GM19351 (cell line): Measurements from ENCODE around the gene FNDC11.
A peak's percentile ranks its signal among the peaks of the same experiment; 100 is the strongest.

Source experiments
- ATAC-seq: cut with Tn5 transposase; IDR thresholded peaks from one replicate; pipeline ENCODE4 v1.9.1; 2021; ENCODE audit warnings: mild to moderate bottlenecking, moderate library complexity; ENCODE audit not compliant: unreplicated experiment

The FNDC11 gene

DNA sequence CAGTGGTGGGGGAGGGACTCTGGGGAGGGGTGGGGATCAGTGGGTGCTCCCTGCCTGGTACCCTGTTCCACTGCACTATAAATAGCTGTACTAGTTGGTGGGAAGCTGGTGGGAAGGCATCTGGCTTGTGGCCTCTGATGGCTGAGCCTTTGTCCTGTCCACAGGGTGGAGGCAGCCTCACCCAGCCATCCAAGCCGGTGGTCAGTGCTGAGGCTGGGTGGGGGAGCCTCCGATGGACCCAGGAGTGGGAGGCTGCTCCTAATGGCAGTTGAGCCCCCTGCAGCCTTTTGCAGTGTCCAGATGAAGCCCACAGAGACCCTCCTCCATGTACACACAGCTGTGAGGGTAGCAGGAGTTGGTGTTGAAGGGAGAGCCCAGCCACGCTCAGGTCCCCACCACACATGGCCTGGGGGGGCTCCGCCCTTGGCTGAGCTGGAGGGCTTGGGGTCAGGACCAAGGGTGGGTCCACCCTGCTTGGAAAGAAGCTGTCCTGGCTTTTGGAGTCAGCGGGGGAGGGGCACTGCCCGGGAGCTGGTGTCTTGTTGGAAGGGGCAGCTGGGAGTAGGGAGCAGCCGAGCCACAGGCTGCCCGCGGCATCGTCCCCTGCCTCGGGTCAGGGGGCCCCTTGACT, 30.9 kb upstream of the FNDC11 start:
- no peak for ATAC-seq

DNA sequence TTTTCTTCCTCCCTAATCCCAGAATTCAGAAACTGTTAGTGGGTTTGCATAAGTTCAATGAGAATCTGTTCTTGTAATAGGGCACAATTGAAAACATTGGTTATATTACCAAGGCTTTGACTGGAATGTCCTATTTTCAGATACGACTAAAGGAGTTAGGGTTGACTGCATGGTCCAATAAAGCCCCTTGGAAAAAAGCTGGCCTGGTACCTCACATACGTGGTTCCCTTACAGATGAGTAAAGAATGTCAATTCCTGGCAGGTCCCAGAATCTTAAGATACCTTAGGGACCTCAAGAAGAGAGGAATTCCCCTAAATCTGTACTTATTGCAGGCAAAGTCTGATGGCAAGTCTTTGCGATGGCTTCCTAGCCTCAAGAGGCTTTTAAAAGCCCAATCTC, 28.8 kb upstream of the FNDC11 start:
- no peak for ATAC-seq

- ATAC-seq: no peak
Measured at GRCh38 chr20:63525971-63526370, 28.0 kb upstream of the FNDC11 start.

DNA sequence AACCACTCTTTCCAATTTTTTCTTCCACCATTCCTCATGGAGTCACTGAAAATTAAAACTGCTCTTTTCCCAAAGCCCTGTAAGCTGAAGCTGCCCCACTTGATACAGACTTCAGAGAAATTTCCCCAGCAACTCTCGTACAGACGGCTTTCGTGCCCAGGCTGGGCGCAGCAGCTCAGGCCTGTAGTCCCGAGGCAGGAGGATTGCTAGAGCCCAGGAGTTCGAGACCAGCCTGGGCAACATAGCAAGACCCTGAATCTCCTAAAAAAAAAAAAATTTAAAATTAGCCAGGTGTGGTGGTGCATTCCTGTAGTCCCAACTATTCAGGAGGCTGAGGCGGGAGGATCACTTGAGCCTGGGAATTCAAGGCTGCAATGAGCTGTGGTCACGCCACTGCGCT, 26.8 kb upstream of the FNDC11 start:
- ATAC-seq: no peak

- ATAC-seq: no peak
Measured at GRCh38 chr20:63529180-63529860, 24.6 kb upstream of the FNDC11 start.

DNA sequence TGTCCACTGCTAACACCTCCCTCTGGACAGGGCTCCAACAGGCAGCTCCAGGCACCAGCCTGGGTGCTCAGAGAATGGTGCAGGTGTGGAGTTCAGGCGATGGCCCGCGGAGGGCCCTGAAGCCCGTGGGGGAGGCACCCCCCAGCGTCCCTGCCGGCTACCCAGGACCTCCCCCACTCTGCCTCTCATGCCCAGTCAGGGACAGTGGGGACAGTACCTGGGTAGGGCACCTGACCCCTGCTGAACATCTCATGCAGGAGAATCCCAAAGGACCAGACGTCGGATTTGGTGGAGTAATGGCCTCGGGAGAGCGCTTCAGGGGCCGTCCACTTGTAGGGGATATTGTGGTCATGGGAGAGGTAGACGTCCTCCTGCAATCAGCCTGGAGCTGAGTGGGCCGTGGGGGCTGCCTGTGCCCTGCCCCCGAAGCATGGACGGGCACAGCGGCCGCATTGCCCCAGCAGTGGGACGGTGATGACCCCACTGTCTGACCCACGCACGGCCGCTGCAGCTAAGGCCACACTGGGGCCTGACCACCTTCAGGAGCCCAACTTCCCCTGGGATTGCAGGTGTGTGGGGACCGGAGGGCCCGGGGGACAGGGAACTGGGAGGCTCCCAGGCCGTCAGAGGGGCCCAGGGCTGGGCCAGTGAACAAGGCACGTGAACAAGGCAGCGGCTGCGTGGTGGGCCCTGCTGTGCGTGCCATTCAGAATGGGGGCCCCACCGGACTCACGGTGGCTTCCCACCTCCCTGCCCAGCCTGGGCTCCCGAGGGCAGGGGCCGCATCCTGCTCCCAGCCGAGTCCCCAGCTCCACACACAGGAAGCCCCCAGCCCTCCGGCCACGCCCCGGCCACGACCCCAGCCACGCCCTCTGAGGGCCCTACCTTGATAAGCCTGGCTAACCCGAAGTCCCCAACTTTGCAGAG, 23.8 kb upstream of the FNDC11 start:
- no peak for ATAC-seq

- no peak for ATAC-seq
Measured at GRCh38 chr20:63530788-63531160, 23.2 kb upstream of the FNDC11 start.

GRCh38 chr20:63531686-63532448, 22.1 kb upstream of the FNDC11 start:
- no peak for ATAC-seq

DNA sequence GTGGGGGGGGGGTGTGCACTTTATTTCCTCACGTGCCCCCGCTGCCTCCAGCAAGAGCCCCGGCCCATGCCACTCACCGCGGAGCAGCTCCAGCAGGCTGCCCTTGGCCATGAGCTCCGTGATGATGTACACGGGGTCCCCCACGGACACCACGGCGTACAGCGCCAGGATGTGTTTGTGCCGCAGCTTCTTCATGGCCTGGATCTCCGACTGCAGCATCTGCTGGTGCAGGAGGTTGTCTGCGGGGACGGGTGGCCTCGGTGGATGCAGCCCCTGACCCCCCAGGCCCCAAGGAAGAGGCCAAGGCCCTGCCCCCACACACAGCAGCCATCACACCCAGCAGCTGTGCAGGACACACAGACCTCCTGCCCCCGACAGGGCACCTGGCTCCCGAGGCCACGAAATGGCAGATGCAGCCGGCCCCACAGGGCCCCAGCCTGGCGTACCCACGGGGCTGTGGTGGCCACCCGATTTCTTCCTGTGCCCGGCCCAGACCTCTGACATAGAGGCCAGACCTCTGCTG, 21.4 kb upstream of the FNDC11 start:
- ATAC-seq: no peak

- no peak for ATAC-seq
Measured at GRCh38 chr20:63533388-63533787, 20.6 kb upstream of the FNDC11 start.

DNA sequence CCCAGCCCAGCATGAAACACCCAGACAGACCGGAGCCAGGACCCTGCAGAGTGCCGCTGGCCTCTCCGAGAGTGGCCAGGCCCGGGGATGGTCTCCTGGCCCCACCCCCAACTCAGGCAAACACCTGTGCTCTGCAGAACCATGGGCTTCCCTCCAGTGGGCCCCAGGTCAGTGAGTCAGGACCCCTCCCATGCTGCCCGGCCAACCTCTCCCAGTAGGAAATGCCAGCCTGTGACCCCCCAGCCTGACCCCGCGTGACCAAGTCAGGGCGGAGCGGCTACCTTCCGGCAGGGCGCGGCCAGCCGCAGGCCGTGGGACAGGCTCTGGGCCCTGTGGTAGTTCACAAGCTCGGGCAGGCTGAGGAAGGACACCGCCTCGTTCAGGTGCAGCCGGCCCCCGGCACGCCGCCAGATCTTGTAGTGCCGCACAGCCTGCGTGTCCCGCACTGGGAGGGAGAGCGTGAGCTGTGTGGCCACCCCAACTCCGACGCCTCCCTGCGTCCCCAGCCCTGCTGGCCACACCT, 20.0 kb upstream of the FNDC11 start:
- ATAC-seq: no peak

GRCh38 chr20:63534427-63534830, 19.5 kb upstream of the FNDC11 start:
- ATAC-seq: no peak

DNA sequence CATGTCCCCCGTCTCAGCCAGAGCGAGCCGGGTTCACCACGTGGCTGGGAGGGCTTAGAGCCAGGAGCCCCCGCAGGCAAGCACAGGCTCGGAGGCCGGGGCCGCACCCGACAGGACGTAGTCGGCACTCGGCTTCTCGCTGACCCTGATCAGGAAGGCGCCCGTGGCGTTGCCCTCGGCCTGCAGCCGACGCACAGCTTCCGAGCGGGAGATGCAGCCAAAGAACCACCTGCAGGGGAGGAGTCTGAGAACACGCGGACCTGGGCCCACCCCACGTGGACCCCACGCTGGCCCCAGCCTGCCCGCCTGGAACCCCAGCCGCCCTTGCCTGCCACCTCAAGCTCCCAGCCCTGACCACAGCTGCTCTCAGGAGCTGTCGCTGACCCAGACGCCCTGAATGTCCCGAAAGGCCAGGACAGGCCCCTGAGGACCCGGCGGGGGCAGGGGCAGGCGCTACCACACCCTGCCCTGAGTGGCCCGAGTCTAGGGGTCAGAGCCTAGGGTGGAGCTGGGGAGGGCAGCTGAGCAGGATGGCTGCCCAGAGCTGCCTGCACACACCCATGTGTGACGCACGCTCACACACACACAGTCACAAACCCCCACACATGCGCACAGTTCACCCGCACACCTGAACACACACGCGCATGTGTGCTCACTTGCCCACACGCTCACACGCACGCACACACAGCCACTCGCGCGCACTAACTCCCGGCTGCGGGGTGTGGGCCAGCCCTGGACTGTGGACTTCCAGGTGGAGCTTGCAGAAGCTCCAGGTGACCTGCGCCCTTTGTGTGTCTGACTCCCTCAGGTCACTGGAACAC, 18.9 kb upstream of the FNDC11 start:
- no peak for ATAC-seq

GRCh38 chr20:63536241-63536977, 17.6 kb upstream of the FNDC11 start:
- ATAC-seq: no peak

GRCh38 chr20:63536997-63537524, 16.9 kb upstream of the FNDC11 start, which contains the start of gene PTK6:
TSS of gene PTK6 (minus strand) at chr20:63537376. CDS start at chr20:63537314, 62 bp downstream.
- ATAC-seq: peak; percentile 34

DNA sequence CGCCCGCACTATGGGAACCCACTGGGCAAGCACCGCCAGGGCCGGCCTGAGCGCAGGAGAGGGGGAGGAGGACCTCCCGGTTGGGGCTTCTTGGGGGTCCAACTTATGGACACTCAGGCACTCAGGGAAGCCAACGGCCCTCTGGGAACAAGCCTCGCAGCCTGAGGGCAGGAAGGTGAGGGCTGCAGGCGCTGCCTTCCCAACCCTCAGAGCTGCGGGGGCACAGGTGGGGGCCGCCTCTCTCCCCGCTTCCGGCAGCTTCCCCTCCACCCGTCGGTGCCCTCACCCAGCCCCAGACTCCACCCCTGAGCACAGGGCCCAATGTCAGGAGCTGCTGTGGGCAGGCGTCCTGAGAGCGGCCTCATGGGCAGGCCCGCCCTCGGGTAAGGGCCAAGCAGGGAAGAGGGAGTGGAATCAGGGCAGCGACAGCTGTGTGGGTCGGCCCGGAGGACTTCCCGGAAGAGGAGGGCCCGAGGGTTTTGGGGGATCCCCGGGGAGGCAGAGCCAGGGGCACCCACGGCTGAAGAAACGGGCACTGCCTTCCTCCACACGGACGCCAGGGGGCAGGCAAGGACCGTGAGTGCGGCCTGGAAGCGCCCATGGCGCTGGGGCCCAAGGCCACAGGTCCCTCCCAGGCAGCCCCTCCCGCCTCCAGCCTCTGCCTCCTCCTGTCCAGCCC, 16.3 kb upstream of the FNDC11 start:
- peak; percentile 76 for ATAC-seq

- ATAC-seq: no peak
Measured at GRCh38 chr20:63538204-63539091, 15.5 kb upstream of the FNDC11 start.
